HG03575 (cell line): ENCODE data around the gene APPL1.
"Not testable (repeated sequence)": the region's sequence is repeated elsewhere in the genome, so short reads cannot be mapped to it uniquely, and the experiment has no call there.

ENCODE experiments used
- ATAC-seq: cut with Tn5 transposase; IDR thresholded peaks from one replicate; pipeline ENCODE4 v1.9.1; 2021; ENCODE audit not compliant: unreplicated experiment, insufficient number of reproducible peaks, low FRiP score; ENCODE audit errors: extremely low read depth

Gene APPL1

GRCh38 chr3:57257678-57258077, 30.1 kb downstream of the APPL1 start:
- no peak for ATAC-seq

GRCh38 chr3:57261119-57261518, 33.6 kb downstream of the APPL1 start:
- ATAC-seq: no peak

- no peak for ATAC-seq
Measured at GRCh38 chr3:57261929-57262328, 34.4 kb downstream of the APPL1 start.

GRCh38 chr3:57268416-57268815, 40.9 kb downstream of the APPL1 start:
- ATAC-seq: no peak

GRCh38 chr3:57274845-57275244, 47.3 kb downstream of the APPL1 start:
- no peak for ATAC-seq

GRCh38 chr3:57275393-57275792, 47.9 kb downstream of the APPL1 start:
- no peak for ATAC-seq

- ATAC-seq: no peak
Measured at GRCh38 chr3:57278237-57278636, 50.7 kb downstream of the APPL1 start.

- ATAC-seq: no peak
Measured at GRCh38 chr3:57279685-57280084, 52.2 kb downstream of the APPL1 start.

GRCh38 chr3:57281715-57282114, 54.2 kb downstream of the APPL1 start:
- ATAC-seq: no peak

- no peak for ATAC-seq
Measured at GRCh38 chr3:57283334-57283733, 55.8 kb downstream of the APPL1 start.

- ATAC-seq: no peak
Measured at GRCh38 chr3:57287205-57287604, 59.7 kb downstream of the APPL1 start.

GRCh38 chr3:57288403-57288802, 60.9 kb downstream of the APPL1 start:
- no peak for ATAC-seq

GRCh38 chr3:57292159-57292896, 64.8 kb downstream of the APPL1 start, which contains the start of gene ASB14:
Gene ASB14, minus strand, starts transcription at chr3:57292685. Its CDS starts 652 bp downstream, at chr3:57292033.
- ATAC-seq: no peak

- no peak for ATAC-seq
Measured at GRCh38 chr3:57292897-57293526, 65.5 kb downstream of the APPL1 start.

- ATAC-seq: no peak
Measured at GRCh38 chr3:57298041-57298440, 70.5 kb downstream of the APPL1 start.

GRCh38 chr3:57303520-57303919, 76.0 kb downstream of the APPL1 start:
- ATAC-seq: not testable (repeated sequence)

- no peak for ATAC-seq
Measured at GRCh38 chr3:57309769-57310360, 82.3 kb downstream of the APPL1 start.

- no peak for ATAC-seq
Measured at GRCh38 chr3:57314204-57314603, 86.7 kb downstream of the APPL1 start.
